IPS-18c (cell line): ENCODE data around the gene P2RX7.
"Not testable (repeated sequence)": the region's sequence is repeated elsewhere in the genome, so short reads cannot be mapped to it uniquely, and the experiment has no call there.

Experiments
- H3K4me3 ChIP-seq: 2 replicates; pipeline ENCODE4 v1.7.0; 2013; ENCODE audit warnings: low read depth, mild to moderate bottlenecking, low read length, moderate library complexity; ENCODE audit not compliant: insufficient read depth
- H3K9me3 ChIP-seq: one replicate; pipeline ENCODE4 v1.6.1; 2013; ENCODE audit warnings: mild to moderate bottlenecking, low read length, moderate library complexity; ENCODE audit not compliant: control insufficient read depth, insufficient read depth

Gene P2RX7

DNA sequence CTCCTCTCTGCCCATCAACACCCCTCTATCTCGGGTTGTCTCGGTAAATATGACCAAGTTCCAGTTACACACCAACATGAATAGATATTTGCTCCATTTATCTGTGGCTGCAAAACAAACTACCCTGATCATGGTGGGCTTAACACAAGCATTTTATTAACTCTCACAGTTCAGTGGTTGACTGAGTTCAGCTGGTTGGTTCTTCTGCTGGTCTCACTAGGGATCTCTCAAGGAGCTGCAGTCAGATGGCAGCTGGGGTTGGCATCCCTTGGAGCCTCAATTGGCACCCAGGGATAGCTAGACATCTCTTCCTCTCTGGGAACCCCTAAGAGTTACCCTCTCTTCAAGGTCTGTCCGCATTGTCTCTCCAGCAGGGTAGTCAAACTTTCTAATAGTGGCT is 25.4 kb downstream of the P2RX7 start:
- Histone ChIP-seq H3K9me3 (peaks cover 2% of the 10 kb centered on the region), H3K4me3 (no peak overlapping the region)

DNA sequence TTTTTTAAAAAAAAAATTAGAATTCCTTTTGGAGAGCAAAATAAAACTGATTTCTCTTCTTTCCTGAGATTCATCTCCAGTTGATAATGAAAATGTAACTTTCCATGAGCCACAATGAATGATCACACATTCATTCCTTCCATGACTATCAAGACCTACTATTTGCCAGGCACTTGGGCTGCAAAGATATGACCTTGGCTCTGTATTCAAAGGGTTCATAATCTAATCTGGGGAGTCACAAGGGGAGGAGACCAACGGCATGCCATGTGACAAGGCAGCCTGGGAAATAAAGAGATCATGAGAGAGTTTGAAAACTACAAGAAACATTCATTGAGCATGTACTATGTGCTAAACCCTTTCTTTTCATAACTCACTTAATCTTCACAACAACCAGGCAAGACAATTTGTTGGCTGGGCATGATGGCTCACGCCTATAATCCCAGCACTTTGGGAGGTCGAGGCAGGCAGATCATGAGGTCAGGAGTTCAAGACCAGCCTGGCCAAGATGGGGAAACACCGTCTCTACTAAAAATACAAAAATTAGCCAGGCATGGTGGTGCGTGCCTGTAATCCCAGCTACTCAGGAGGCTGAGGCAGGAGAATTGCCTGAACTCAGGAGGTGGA is 26.2 kb downstream of the P2RX7 start:
- not testable (repeated sequence) for H3K4me3 ChIP-seq, H3K9me3 ChIP-seq

DNA sequence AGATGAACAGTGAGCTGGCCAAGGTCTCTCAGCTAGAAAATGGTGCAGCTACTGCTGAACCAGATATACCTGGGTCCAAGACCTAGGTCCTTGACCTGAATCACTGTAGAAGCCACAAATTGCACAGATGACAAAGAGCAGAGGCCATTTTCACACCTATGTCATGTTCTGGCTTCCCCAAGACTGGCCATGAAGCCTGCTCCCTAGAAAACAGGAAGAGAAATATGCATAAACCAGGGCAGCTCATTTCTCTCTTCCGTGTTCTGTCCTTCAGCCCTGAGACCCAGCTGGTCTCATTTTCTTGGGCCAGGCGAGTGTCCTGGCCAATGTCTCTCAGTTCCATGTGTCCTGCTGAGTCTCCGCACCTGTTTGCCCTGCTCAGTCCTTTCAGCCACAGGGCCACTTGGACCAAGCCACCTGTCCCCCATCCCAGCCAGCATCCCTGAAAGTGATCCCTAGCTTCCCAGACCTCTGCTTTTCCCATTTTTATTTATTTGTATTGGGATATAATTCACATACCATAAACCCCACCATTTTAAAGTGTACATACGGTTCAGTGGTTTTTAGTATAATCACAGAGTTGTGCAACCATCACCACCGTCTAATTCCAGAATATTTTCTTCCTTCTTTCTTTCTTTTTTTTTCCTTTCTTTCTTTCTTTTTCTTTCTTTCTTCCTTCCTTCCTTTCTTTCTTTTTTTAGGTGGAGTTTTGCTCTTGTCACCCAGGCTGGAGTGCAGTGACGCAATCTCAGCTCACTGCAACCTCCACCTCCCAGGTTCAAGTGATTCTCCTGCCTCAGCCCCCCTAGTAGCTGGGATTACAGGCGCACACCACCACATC is 27.0 kb downstream of the P2RX7 start:
- no peak overlapping the region for H3K4me3 ChIP-seq
- peaks cover 2% of the 10 kb centered on the region for H3K9me3 ChIP-seq

DNA sequence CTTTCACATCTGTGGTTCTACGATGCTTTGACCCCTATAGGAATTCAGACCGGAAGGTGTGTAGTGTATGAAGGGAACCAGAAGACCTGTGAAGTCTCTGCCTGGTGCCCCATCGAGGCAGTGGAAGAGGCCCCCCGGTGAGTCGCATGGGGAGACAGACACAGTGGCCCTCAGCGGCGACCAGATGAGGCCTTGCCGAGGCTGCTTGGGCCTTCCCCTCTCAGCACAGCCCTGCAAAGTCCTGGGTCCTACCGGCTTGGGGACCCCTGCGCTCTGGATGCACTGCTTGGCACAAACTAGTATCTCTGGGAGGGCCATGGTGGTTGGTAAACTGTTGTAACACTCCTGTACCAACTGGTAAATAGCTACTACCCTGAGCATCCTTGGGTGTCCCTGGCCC is 29.7 kb downstream of the P2RX7 start:
- H3K4me3 ChIP-seq, result no peak overlapping the region
- H3K9me3 ChIP-seq, result no peaks in the 10 kb centered on the region

DNA sequence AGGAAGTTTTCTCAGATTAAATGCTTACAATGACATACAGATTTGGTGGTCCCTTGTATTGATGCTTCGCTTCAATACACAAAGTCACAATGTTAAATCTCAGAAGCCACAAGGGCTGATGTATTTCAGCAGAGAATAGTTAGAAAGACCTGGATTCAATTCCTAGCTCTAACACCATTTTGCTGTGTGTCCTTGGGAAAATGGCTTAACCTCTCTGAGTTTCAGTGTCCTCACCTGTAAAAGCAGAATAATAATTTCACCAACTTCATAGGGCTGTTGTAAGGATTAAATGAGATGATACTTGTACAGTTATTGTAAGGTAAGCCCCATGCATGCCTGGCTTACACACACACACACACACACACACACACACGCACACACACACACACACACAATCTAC is 30.3 kb downstream of the P2RX7 start:
- Histone ChIP-seq H3K9me3 (no peaks in the 10 kb centered on the region), H3K4me3 (no peak overlapping the region)

DNA sequence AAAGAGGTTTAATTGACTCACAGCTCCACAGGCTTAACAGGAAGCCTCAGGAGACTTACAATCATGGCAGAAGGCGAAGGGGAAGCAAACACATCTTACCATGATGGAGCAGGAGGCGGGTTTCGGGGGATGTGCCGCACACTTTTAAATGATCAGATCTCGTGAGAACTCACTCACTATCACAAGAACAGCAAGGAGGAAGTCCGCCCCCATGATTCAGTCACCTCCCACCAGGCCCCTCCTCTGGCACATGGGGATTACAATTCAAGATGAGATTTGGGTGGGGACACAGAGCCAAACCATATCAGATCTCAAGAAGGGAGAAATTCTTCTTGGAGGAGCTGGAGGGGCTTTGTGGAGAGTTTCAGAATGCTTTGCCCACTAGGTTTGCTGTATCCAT is 32.2 kb downstream of the P2RX7 start:
- not testable (repeated sequence) for H3K9me3 ChIP-seq

DNA sequence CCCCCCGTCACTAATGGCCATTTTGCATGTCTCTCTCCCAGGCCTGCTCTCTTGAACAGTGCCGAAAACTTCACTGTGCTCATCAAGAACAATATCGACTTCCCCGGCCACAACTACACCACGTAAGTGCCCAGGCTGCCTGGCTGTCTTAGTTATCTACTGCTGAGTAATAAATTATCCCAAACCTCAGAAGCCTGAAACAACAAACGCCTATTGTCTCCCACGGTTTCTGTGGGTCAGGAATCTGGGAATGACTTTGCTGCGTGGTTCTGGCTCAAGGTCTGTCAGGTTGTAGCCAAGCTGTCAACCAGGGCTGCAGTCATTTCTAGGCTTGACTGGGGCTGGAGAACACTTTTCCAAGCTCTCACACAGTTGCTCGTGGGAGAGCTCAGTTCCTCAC is 32.6 kb downstream of the P2RX7 start:
- H3K4me3 ChIP-seq, result no peak overlapping the region
- no peaks in the 10 kb centered on the region for H3K9me3 ChIP-seq

More for the DNA sequence above, 32.2 kb downstream of the P2RX7 start:
- not testable (repeated sequence) for H3K4me3 ChIP-seq

DNA sequence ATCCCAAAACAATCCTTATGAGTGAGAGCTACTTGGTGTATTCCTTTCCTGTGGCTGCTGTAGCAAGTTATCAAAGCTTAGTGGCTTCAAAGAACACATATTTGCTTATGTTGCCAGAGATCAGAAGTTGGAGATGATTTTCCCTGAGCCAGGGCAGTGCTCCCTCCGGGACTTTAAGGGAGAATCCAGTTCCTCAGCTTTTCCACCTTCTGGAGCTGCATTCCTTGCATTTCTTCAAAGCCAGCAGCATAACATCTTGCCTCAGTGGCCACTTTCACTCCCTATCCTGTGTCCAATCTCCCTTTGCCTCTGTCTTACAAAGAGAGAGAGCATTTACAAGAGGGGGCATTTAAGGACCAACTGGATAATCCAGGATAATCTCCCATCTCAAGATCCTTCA is 33.7 kb downstream of the P2RX7 start:
- Histone ChIP-seq H3K9me3 (no peaks in the 10 kb centered on the region), H3K4me3 (no peak overlapping the region)

DNA sequence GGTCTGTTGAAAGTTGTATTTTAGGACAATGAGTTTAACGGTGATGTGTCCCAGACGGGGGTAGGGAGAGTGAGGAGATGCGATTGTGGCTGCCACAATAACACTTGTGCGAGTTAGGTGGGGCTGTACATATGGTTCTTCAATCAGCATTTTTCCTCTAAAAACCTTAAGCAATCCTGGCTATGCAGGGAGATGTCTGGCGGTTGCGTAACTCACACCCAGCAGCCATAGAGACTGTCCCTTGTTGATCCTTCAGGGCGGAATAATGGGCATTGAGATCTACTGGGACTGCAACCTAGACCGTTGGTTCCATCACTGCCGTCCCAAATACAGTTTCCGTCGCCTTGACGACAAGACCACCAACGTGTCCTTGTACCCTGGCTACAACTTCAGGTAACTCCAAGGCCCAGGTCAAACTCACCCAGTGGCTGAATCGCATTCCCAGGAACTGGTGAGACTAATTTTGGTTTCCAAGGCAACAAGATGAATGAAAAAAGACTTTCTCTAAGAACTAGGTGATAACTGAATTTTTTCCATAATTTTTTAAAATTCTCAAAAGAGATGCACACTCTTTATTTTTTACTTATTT is 34.6 kb downstream of the P2RX7 start:
- Histone ChIP-seq H3K9me3 (no peaks in the 10 kb centered on the region), H3K4me3 (no peak overlapping the region)

DNA sequence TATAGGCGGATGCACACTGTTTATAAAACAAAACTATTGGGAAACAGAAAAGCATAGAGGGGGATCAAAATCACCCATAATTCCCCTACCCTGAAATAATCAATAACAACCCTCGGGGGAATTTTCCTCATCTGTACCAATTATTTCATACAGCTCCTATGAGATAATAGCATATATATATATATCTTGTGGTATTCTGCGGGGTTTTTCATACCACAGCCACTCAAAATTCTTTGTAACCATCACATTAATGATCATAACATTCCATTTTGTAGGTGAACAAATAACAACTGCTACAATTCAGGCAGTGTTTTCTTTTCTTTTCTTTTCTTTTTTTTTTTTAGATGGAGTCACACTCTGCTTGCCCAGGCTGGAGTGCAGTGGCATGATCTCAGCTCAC is 35.3 kb downstream of the P2RX7 start:
- Histone ChIP-seq H3K4me3 (no peak overlapping the region), H3K9me3 (no peaks in the 10 kb centered on the region)

DNA sequence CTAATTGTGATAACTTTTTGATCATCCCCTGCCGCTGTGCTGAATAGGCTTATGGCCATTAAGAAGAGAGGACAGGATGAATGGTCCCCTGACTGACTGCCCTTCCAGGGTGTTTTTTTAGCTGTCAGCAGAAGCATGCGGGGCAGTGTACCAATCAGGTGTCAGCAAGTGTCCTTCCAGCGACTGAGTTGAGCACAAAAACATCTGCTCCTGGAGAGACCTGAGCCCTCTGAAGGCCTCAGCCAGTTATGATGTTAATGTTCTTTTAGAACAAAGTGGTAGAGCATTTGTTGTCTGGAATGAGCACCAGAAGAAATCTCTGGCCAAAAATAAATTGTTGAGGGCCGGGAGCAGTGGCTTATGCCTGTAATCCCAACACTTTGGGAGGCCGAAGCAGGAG is 37.5 kb downstream of the P2RX7 start:
- no peaks in the 10 kb centered on the region for H3K9me3 ChIP-seq
- H3K4me3 ChIP-seq, result no peak overlapping the region

DNA sequence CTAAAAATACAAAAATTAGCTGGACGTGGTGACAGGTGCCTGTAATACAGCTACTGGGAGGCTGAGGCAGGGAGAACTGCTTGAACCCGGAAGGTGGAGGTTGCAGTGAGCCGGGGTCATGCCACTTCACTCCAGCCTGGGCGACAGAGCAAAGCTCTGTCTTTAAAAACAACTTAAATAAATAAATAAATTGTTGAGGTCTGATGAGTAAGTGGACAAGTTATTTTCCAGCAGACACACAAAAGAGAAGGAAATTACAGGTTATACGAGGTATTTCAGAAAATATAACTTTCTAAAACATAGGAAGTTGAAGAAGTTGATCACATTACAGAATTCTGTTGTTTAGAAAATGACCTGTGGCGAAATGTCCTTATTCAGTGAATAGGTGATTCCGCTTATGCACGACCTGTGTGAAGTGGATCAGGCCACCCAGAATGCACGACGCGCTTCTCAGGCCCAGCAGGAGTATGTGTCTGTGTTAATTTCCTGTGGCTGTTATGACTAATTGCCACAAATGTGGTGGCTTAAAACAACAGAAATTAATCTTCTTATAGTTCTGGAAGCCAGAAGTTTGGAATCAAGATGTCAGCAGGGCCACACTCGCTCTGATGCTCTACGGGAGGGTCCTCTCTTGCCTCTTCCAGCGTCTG is 38.1 kb downstream of the P2RX7 start:
- no peak overlapping the region for H3K4me3 ChIP-seq
- no peaks in the 10 kb centered on the region for H3K9me3 ChIP-seq

DNA sequence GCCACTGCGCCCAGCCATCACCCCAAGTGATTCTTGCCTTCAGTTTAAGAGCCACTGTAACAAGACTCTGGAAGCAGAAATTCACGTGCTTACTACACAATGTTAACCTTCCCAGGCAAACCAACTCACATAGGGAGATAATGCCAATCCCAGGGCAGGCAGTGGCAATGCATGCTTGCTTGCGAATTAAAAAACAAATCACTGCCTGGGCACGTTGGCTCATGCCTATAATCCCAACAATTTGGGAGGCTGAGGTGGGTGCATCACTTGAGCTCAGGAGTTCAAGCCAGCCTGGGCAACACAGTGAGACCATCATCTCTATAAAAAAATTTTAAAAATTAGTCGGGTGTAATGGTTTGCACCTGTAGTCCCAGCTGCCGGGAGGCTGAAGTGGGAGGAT is 39.5 kb downstream of the P2RX7 start:
- no peaks in the 10 kb centered on the region for H3K9me3 ChIP-seq

DNA sequence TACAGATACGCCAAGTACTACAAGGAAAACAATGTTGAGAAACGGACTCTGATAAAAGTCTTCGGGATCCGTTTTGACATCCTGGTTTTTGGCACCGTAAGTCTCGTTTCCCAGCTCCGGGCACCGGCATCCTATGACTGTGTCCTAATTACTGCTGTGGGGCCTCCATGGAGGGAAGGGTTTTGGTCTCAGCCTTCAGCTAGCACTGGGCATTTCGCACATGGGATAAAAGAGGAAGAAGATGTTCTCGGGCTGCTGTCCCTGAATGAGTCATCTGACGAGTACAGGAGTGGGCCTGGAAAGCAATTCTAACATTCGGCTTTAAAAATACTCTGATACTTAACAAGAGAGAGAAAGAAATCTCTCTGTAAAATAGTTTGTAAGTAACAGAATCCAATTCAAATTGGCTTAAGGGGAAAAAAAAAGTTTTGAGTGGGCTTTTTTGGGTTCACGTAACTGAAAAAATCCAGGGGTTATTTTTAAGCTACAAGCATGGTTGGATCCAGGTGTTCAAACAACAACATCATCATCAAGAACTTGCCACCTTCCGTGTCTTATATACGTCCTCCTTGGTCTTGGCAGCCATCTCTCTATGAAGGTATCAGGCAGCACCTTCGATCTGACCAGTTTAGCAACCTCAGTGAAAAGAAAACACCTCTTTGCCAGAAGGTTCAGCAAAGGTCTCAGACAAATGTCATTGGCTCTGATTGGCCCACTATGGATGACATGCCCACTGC is 42.9 kb downstream of the P2RX7 start:
- Histone ChIP-seq H3K9me3 (no peaks in the 10 kb centered on the region), H3K4me3 (no peak overlapping the region)

More for the DNA sequence above, 39.5 kb downstream of the P2RX7 start:
- no peak overlapping the region for H3K4me3 ChIP-seq

DNA sequence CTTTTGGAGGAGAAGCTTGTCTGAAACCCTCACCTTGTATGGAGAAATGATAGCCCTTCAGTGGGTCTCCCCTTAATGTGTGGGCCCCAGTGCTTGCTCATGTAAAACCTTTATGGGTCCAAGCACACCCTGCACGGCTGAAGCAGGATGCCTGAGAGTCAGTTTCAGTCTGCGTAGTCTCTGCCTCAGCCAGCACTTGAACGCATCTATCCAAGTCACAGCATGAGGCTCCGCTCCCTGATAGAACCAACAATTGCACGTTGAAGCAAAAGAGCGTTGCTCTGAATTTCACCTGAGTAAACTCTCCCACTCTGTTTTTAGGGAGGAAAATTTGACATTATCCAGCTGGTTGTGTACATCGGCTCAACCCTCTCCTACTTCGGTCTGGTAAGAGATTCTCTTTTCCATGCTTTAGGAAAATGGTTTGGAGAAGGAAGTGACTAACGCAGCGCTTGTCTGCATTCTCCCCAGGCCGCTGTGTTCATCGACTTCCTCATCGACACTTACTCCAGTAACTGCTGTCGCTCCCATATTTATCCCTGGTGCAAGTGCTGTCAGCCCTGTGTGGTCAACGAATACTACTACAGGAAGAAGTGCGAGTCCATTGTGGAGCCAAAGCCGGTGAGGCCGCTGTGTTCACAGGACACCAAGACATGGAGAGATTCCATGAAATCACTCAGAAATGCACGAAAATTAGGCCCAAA is 44.3 kb downstream of the P2RX7 start:
- H3K9me3 ChIP-seq, result no peaks in the 10 kb centered on the region
- H3K4me3 ChIP-seq, result no peak overlapping the region

DNA sequence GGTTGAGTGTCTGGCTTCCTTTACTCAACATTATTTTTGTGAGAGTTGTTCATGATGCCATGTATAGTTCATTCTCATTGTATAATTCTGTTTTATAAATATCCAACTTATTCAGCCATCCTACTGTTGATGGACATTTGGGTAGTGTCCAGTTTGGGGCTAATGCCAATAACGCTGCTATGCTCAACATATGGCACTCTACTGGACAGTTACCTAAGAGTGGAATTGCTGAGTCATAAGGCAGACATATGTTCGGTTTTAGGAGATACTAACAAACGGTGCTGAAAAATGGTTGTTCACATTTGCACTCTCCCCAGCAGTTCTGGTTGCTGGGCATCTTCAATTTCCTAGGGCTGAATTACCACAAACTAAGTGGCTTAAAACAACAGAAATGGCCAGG is 48.5 kb downstream of the P2RX7 start:
- H3K9me3 ChIP-seq, result no peaks in the 10 kb centered on the region
- no peak overlapping the region for H3K4me3 ChIP-seq
